Measurements from ENCODE around the gene APOL6.
"Not testable (repeated sequence)": the region's sequence is repeated elsewhere in the genome, so short reads cannot be mapped to it uniquely, and the experiment has no call there.

The APOL6 gene

DNA sequence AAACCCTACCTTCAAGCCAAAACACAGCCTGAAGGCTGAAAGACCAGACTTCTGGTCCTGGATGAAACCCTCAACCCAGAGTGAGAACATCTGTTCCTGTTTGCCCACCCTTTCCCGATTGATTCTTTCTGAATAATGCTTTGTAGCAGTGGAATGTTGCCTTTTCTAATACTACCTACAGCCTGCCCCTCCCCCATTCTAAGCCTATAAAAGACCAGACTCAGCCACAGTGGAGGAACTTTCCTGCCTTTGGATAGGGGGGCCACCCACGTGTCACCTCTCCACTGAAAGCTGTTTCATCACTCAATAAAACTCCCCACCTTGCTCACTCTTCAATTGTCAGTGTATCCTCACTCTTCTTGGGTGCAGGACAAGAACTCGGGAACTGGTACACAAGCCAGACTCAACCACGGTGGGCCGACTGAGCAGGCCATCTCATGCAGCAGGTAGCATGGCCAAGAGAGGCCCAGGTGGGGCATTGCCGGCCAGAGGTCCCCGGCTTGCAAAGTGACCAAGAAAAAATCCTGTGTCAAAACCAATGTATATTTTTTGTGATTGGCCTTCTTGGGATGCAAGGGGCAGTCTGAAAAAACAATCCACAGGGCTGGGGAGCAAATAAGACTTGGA is 6.6 kb upstream of the APOL6 start:
- no peak for DNase-seq

GRCh38 chr22:35642305-35642741 is 5.9 kb upstream of the APOL6 start:
- DNase-seq: no peak

DNA sequence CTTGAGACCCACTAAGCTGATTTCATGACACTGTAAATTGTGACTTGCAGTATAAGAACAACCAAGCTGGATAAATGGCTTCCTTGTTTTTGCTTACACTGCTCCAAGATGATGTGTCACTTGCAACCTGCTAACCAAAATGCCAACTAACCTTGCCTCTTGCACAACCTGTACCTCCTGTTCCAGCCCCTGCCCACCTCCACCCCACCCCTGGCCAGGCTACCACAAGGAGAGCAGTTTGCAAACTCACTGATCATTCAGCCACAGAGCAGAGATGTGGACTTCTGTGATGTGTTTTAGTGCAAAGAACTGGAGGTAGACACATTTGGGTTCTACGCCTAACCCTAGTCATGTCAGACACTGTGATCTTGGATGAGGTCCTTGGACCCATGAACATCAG is 4.3 kb upstream of the APOL6 start:
- no peak for DNase-seq

DNA sequence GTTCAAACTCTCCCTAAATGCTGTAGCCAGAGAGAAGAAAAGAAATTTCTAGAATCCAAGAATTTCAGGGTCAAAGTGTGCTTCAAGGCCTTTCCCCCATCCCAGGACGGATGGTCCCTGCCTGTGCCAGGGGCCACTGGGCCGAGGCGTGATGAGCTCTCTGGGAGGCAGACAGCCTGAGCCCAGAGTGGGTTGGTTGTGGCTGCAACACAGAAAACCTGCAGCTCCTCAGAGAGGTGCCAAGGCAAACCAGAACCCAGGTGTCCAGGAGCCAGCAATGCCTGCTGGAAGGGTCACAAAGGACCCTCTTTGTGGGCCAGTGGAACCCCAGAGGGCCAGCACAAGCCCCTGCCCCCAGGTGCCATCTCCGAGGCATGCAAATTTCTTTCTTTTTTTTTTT is 2.6 kb upstream of the APOL6 start:
- DNase-seq: no peak

DNA sequence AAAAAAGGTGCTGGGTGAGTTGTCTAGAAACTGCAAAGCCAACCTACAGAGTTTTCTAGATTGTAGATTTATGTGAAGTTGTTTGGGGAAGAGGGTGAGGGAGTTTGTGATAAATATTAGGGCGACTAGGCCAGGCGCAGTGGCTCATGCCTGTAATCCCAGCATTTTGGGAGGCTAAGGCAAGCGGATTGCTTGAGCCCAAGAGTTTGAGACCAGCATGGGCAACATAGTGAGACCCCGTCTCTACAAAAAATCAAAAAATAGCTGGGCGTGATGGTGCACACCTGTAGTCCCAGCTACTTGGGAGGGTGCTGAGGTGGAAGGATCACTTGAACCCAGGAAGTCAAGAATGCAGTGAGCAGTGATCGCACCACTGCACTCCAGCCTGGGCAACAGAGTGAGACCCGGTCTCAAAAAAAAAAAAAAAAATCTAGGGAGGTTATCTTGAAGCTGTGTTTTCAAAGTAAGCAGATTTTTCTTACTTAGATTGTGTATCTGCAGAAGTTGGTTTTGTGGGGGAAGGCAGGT is 844 bp downstream of the APOL6 start:
- no peak for DNase-seq

GRCh38 chr22:35649636-35650250 is 1.5 kb downstream of the APOL6 start:
- DNase-seq: no peak

DNA sequence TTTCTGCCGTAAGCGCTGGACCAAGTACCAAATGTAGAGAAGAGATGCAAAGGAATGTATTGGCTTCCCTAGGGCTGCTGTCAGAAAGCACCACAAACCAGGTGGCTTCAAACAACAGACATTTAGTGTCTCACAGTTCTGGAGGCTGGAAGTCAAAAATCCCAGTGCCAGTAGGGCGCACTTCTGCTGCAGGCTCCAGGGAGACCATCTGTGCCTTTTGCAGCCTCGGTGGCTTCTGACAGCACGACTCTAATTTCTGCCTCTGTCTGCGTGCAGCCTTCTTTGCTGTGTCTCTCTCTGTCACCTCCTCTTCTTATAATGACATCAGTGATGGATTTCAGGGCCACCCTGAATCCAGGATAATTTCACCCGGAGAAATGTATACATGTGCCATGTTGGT is 2.8 kb downstream of the APOL6 start:
- DNase-seq: no peak

GRCh38 chr22:35653824-35654223 is 5.6 kb downstream of the APOL6 start:
- no peak for DNase-seq

DNA sequence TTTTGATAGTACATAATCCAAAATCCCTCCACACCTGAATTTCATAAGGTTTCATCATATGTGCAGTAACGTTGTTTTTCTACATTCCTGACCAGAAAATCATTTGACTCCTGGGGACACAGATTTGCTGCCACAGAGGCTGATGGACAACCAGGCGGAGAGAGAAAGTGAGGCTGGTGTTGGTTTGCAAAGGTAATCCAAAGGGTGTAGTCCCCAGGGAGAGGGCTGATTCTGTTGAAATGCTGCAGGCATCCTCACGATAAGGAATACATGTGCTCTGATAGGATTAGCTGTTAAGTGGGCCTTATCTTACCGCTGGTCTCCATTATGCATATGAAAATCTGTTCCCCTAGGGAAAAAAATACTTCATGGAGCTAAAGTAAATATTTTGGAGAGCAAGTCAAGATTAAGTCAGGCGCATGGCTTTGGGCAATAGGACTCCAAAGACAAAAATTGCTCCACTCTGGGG is 8.1 kb downstream of the APOL6 start:
- no peak for DNase-seq

- DNase-seq: no peak
These were observed 9.5 kb downstream of the APOL6 start for GRCh38 chr22:35657571-35658312.

DNA sequence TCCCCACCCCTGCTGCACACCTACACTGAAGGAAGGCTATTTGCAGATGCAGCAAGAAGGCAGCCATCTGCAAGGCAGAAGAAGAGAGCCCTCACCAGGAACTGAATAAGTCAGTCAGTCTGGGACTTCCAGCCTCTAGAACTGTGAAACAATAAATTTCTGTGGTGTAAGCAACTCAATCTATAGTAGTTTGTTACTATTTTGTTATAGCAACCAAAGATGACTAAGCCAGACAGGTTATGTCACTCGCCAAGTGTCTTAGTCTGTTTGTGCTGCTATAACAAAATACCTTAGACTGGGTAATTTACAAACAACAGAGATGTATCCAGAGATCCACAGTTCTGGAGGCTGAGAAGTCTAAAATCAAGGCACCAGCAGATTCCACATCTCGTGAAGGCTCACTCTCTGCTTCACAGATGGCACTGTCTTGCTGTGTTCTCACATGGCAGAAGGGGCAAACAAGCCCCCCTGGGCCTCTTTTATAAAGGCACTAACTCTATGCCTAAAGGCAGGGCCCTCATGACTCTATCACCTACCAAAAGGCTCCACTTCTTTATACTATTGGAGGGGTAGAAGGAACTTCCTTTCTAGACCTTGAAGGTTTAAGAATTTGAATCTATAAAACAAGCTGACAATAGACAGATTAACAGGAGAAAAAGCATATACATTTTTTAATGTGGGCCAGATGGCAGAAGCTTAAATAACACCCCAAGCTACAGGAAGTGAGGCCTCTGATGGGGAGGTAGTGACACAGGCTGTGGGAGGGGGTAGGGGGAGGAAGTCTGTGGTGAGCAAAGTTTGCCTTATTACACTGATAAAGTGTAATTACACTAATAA is 12.3 kb downstream of the APOL6 start:
- DNase-seq: no peak

GRCh38 chr22:35661464-35661863 is 13.2 kb downstream of the APOL6 start:
- no peak for DNase-seq

DNA sequence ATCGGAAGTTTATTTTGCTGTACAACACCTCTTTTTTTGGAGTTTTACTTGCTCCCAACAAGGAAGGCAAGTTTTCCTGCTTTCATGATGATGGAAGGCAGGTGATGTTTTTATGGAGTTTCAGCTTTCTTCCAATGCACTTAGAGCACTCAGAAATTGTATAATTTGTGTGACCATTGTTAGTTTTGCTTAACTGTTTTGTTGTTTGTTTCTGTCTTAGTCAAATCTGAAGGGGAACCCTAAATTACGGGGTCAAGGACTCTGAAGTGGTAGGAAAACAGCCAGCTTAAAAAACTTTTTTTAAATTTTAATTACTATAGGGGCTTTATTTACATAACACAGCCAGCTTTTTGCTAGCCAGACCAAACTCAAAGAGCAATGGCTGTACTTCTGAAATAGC is 14.7 kb downstream of the APOL6 start:
- DNase-seq: no peak

GRCh38 chr22:35663371-35663770 is 15.1 kb downstream of the APOL6 start:
- DNase-seq: no peak

- DNase-seq: no peak
These were observed 16.8 kb downstream of the APOL6 start for GRCh38 chr22:35664955-35665587.

- not testable (repeated sequence) for DNase-seq
These were observed 18.5 kb downstream of the APOL6 start for GRCh38 chr22:35666699-35667098.

GRCh38 chr22:35674335-35674734 is 26.1 kb downstream of the APOL6 start:
- DNase-seq: no peak

DNA sequence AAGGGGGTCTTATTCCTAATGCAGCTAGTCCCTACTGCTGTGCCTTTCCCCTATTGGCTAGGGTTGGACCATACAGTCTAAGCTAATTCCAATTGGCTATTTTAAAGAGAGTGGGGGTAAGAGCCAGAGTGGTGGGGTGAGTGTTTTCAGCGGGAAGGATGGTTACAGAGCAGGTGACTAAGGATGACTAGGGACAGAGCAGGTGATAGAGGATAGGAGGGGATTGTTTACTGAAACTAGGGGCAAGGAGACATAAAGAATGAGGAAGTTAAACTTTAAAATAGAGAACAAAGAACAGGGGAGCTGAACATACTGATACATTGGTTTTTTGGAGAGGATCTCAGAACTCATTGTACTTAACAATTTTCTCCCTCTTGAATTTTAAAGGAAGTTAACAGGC is 27.8 kb downstream of the APOL6 start:
- not testable (repeated sequence) for DNase-seq

GRCh38 chr22:35677460-35678187 is 29.4 kb downstream of the APOL6 start:
- no peak for DNase-seq

DNA sequence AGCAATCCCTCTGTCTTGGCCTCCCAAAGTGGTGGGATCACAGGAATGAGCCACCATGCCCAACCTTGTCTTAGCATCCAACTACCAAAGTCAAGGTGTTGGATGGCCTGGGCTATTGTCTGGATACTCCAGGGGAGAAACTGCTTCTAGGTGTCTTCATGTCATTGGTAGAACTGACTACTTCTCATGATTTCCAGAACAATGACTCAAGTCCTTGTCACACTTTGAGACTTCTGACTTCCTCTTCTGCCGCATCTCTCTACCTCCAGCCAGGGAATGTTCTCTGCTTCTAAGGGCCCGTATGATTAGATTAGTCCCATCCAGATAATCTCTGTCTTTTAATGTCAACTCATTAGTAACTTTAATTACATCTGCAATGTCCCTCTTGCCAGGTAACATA is 30.6 kb downstream of the APOL6 start:
- no peak for DNase-seq

- DNase-seq: not testable (repeated sequence)
These were observed 31.2 kb downstream of the APOL6 start for GRCh38 chr22:35679492-35679891.
